ENCODE results near the gene FAM72B.
"Not testable (repeated sequence)": the region's sequence is repeated elsewhere in the genome, so short reads cannot be mapped to it uniquely, and the experiment has no call there.

The FAM72B gene

DNA sequence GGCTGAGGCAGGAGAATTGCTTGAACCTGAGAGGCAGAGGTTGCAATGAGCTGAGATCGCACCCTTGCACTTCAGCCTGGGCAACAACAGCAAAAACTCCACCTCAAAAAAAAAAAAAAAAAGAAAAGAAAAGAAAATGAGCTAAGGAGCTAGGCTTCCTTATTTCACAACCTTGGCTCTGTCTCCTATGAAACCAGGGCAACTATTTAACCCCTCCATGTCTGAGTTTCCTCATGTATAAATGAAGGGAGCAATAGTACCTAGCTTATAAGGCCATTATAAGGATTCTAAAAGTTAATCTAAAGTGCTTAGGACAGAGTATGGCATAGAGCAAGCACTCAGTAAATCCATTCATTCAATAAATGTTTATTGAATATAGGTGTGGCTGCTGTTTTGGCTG, 32.8 kb downstream of the FAM72B start:
- H3K36me3 ChIP-seq (replicated peaks); H3K9me3 ChIP-seq; in situ Hi-C loops (cut with MboI; ENCODE audit: low sequenced_read_pairs): not testable (repeated sequence)

GRCh38 chr1:121148489-121149190, 35.5 kb downstream of the FAM72B start:
- H3K27me3 ChIP-seq (ENCODE audit: low read depth); H3K4me1 ChIP-seq; H3K4me3 ChIP-seq; H3K9me3 ChIP-seq; H3K36me3 ChIP-seq (replicated peaks); DNase-seq (ENCODE audit: low spot score in 2 of 2); in situ Hi-C loops (cut with MboI; ENCODE audit: low sequenced_read_pairs): not testable (repeated sequence)

More for the DNA sequence above, 32.8 kb downstream of the FAM72B start:
- H3K4me1 ChIP-seq; H3K27me3 ChIP-seq (ENCODE audit: low read depth); H3K4me3 ChIP-seq; DNase-seq (ENCODE audit: low spot score in 2 of 2): not testable (repeated sequence)

- H3K9me3 ChIP-seq; H3K36me3 ChIP-seq (replicated peaks); H3K27me3 ChIP-seq (ENCODE audit: low read depth); H3K4me3 ChIP-seq; in situ Hi-C loops (cut with MboI; ENCODE audit: low sequenced_read_pairs); DNase-seq (ENCODE audit: low spot score in 2 of 2); H3K4me1 ChIP-seq: not testable (repeated sequence)
These were observed 43.7 kb downstream of the FAM72B start for GRCh38 chr1:121140393-121140792.

DNA sequence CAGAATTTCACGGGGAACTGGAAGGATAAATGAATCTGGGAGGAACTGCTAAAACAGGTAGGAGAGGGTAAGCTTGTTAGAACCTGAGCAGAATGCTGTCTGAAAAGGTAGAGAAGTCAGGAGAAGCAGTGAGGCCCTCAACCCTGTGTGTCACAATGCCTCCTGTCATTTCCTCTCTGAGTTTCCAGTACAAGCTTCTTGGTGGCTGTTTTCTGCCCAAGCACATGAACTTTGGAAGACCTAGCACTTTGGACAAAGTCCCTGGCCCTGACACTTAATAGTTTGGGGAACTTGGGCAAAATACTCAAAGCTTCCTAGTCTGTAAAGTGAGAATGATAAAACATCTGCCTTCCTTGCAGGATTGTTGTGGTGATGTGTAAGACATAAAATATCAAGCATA, 52.6 kb downstream of the FAM72B start:
- in situ Hi-C loops (cut with MboI; ENCODE audit: low sequenced_read_pairs); H3K4me1 ChIP-seq; H3K36me3 ChIP-seq (replicated peaks); H3K27me3 ChIP-seq (ENCODE audit: low read depth); H3K9me3 ChIP-seq; DNase-seq (ENCODE audit: low spot score in 2 of 2); H3K4me3 ChIP-seq: not testable (repeated sequence)

GRCh38 chr1:121118480-121118824, 65.7 kb downstream of the FAM72B start:
- H3K4me1 ChIP-seq; H3K36me3 ChIP-seq (replicated peaks); H3K4me3 ChIP-seq; H3K9me3 ChIP-seq; H3K27me3 ChIP-seq (ENCODE audit: low read depth); in situ Hi-C loops (cut with MboI; ENCODE audit: low sequenced_read_pairs); DNase-seq (ENCODE audit: low spot score in 2 of 2): not testable (repeated sequence)

Data from HAP-1 (cell line).